HEK293 (cell line): ENCODE results near the gene RAB1B.

Experiments used
- CTCF ChIA-PET: fragments of 350-600 bp; formaldehyde crosslinking; extraction: SDS; loops from one replicate; lab custom pipeline; 2021; ENCODE audit warnings: antibody characterized with exemption; lab: Yijun Ruan, JAX
- POLR2A ChIA-PET: fragments of 300-600 bp; formaldehyde crosslinking; extraction: SDS; loops from one replicate; lab custom pipeline; 2020; ENCODE audit warnings: antibody characterized with exemption, inconsistent platforms; lab: Yijun Ruan, JAX
- H3K27ac ChIP-seq: fragments of 200-500 bp; sonication (Bioruptor generic); 2 replicates; pipeline ENCODE4 v1.5.1; 2014; ENCODE audit warnings: low read depth, low read length, control low read depth, inconsistent platforms; ENCODE audit errors: extremely low read depth
- H3K36me3 ChIP-seq, 2 experiments: fragments of 200-500 bp in 1 of 2; sonication (Bioruptor generic) in 1 of 2; 1 replicate in 1 of 2; 2 replicates in 1 of 2; pipeline ENCODE4 v1.5.1; 2014 to 2017; ENCODE audit warnings: inconsistent platforms in 2 of 2, low read length in 2 of 2; ENCODE audit not compliant: control insufficient read depth in 2 of 2, insufficient read depth in 1 of 2
- H3K4me1 ChIP-seq: fragments of 200-500 bp; sonication (Bioruptor generic); 2 replicates; pipeline ENCODE4 v1.5.1; 2014; ENCODE audit warnings: mild to moderate bottlenecking, low read length, inconsistent platforms; ENCODE audit not compliant: control insufficient read depth, insufficient read depth
- H3K4me3 ChIP-seq: 2 replicates; pipeline ENCODE4 v1.5.1; 2011; ENCODE audit warnings: low read depth, mild to moderate bottlenecking, control low read depth, low read length, moderate library complexity
- H3K9me3 ChIP-seq: fragments of 200-500 bp; sonication (Bioruptor generic); 2 replicates; pipeline ENCODE4 v1.5.1; 2014; ENCODE audit warnings: low read depth, low read length, inconsistent platforms; ENCODE audit not compliant: control insufficient read depth, insufficient read depth
- ATF2 ChIP-seq: fragments of 450-650 bp; formaldehyde crosslinking; IDR thresholded peaks from 2 replicates; pipeline ENCODE4 v1.5.1; 2016; ENCODE audit warnings: missing biosample characterization, missing genetic modification characterization, low read depth
- HOXA7 ChIP-seq: sonication (generic); formaldehyde crosslinking; IDR thresholded peaks from 2 replicates; pipeline ENCODE4 v1.8.1; 2022; ENCODE audit warnings: missing genetic modification reagents, borderline replicate concordance
- ZBTB10 ChIP-seq: fragments of 450-650 bp; formaldehyde crosslinking; IDR thresholded peaks from 2 replicates; pipeline ENCODE4 v1.5.1; 2016; ENCODE audit warnings: missing biosample characterization, missing genetic modification characterization
- ZBTB26 ChIP-seq: fragments of 450-650 bp; formaldehyde crosslinking; optimal IDR thresholded peaks from 2 replicates; pipeline ENCODE3; 2016; ENCODE audit warnings: missing biosample characterization, mild to moderate bottlenecking, missing genetic modification characterization
- ZNF280C ChIP-seq: fragments of 450-650 bp; formaldehyde crosslinking; IDR thresholded peaks from 2 replicates; pipeline ENCODE4 v1.5.1; 2016; ENCODE audit warnings: missing biosample characterization, missing genetic modification characterization
- ZNF335 ChIP-seq: fragments of 450-650 bp; formaldehyde crosslinking; conservative IDR thresholded peaks from 2 replicates; pipeline ENCODE4 v1.5.1; 2016; ENCODE audit warnings: missing biosample characterization, missing genetic modification characterization
- ZNF558 ChIP-seq: fragments of 450-650 bp; formaldehyde crosslinking; IDR thresholded peaks from 2 replicates; pipeline ENCODE4 v1.5.1; 2016; ENCODE audit warnings: missing biosample characterization, missing genetic modification characterization
- ZNF629 ChIP-seq: fragments of 450-650 bp; formaldehyde crosslinking; IDR thresholded peaks from 2 replicates; pipeline ENCODE4 v1.5.1; 2017; ENCODE audit warnings: missing biosample characterization, missing genetic modification characterization
- ZNF704 ChIP-seq: fragments of 450-650 bp; formaldehyde crosslinking; IDR thresholded peaks from 2 replicates; pipeline ENCODE4 v1.5.1; 2016; ENCODE audit warnings: missing biosample characterization, missing genetic modification characterization
- ZNF776 ChIP-seq: fragments of 450-650 bp; formaldehyde crosslinking; IDR thresholded peaks from 2 replicates; pipeline ENCODE4 v1.5.0; 2017; ENCODE audit warnings: missing biosample characterization, missing genetic modification characterization, borderline replicate concordance

RAB1B gene

GRCh38 chr11:66291303-66291705 is 22.9 kb downstream of the RAB1B start (continued):
- TF ChIP-seq ZNF280C (no peak), ZNF704 (tag by site-specific recombination) (no peak)
- TF ChIP-seq, all 188 proteins: peak for 2

GRCh38 chr11:66291706-66292542 is 23.5 kb downstream of the RAB1B start, which contains the start of gene TMEM151A:
TSS of gene TMEM151A (plus strand) at chr11:66291894. CDS start at chr11:66292014, 120 bp downstream.
- Histone ChIP-seq H3K4me3 (peak within 1 kb of the TSS; percentile 34), H3K27ac (no peak within 1 kb of the TSS), H3K36me3 (peaks cover 0 to 2% of the 10 kb centered on the region in 2 experiments; a peak in 1 of 3 replicates), H3K4me1 (no peaks in the 10 kb centered on the region), H3K9me3 (no peaks in the 10 kb centered on the region)
- POLR2A ChIA-PET = interaction anchor here (0.9 to 1.1 kb wide), 2 partner anchors 10 to 404 kb away, joined by 3 to 4 read pairs; partner anchors contain the start of gene FIBP
- CTCF ChIA-PET = interaction anchor here (0.8 to 1.3 kb wide), 3 partner anchors 18 to 95 kb away, joined by 3 to 9 read pairs (median 4); no protein-coding TSS in a partner anchor
- no peak for TF ChIP-seq ZNF776
- TF ChIP-seq ZNF335 (tag by site-specific recombination) = 0 out of 2 replicates have a peak, but pooled peaks have one; percentile 1
- peak; percentile 70 for TF ChIP-seq ATF2 (tag by site-specific recombination)
- TF ChIP-seq ZNF558 (tag by site-specific recombination) = no peak
- peak; percentile 42 for TF ChIP-seq ZBTB26 (tag by site-specific recombination)
- TF ChIP-seq HOXA7 (CRISPR knock-in tag) = no peak
- 0 out of 2 replicates have a peak, but pooled peaks have one; percentile 16 for TF ChIP-seq ZBTB10 (tag by site-specific recombination)
- TF ChIP-seq ZNF629 = peak; percentile 36
